ENCODE data around the gene BNC2.

The BNC2 gene

GRCh38 chr9:16689351-16689938 lies 181.0 kb downstream of the BNC2 start:
- TF ChIP-seq CTCF (IDR thresholded peaks at IDR 0.05; ENCODE audit: borderline replicate concordance, control extremely low read depth, extremely low read depth, insufficient read depth, missing control alignments) = no peak
- in situ Hi-C loops (cut with MboI; ENCODE audit: low sequenced_read_pairs, unreplicated experiment) = no loop called here
- no peak for DNase-seq (ENCODE audit: low spot score)

GRCh38 chr9:16688814-16689213 lies 181.7 kb downstream of the BNC2 start:
- in situ Hi-C loops (cut with MboI; ENCODE audit: low sequenced_read_pairs, unreplicated experiment) = no loop called here
- no peak for DNase-seq (ENCODE audit: low spot score)
- TF ChIP-seq CTCF (IDR thresholded peaks at IDR 0.05; ENCODE audit: borderline replicate concordance, control extremely low read depth, extremely low read depth, insufficient read depth, missing control alignments) = no peak

GRCh38 chr9:16687678-16688369 lies 182.6 kb downstream of the BNC2 start:
- no peak for TF ChIP-seq CTCF (IDR thresholded peaks at IDR 0.05; ENCODE audit: borderline replicate concordance, control extremely low read depth, extremely low read depth, insufficient read depth, missing control alignments)
- no peak for DNase-seq (ENCODE audit: low spot score)
- in situ Hi-C loops (cut with MboI; ENCODE audit: low sequenced_read_pairs, unreplicated experiment) = no loop called here

GRCh38 chr9:16683326-16683725 lies 187.1 kb downstream of the BNC2 start:
- no peak for DNase-seq (ENCODE audit: low spot score)
- in situ Hi-C loops (cut with MboI; ENCODE audit: low sequenced_read_pairs, unreplicated experiment) = no loop called here
- no peak for TF ChIP-seq CTCF (IDR thresholded peaks at IDR 0.05; ENCODE audit: borderline replicate concordance, control extremely low read depth, extremely low read depth, insufficient read depth, missing control alignments)

- TF ChIP-seq CTCF (IDR thresholded peaks at IDR 0.05; ENCODE audit: borderline replicate concordance, control extremely low read depth, extremely low read depth, insufficient read depth, missing control alignments) = no peak
- in situ Hi-C loops (cut with MboI; ENCODE audit: low sequenced_read_pairs, unreplicated experiment) = no loop called here
- DNase-seq (ENCODE audit: low spot score) = no peak
Observed at GRCh38 chr9:16682273-16682672, 188.2 kb downstream of the BNC2 start.

GRCh38 chr9:16681652-16681987 lies 188.8 kb downstream of the BNC2 start:
- no peak for DNase-seq (ENCODE audit: low spot score)
- in situ Hi-C loops (cut with MboI; ENCODE audit: low sequenced_read_pairs, unreplicated experiment) = no loop called here
- no peak for TF ChIP-seq CTCF (IDR thresholded peaks at IDR 0.05; ENCODE audit: borderline replicate concordance, control extremely low read depth, extremely low read depth, insufficient read depth, missing control alignments)

Measured in GM13976 (cell line).